Psoas muscle (tissue), 8 donors: ENCODE results near the gene KSR1. TPM values are rescaled to one million over a fixed set of nuclear protein-coding genes. Genes with fewer than 3 reads are reported as not detected.
A peak's percentile ranks its signal among the peaks of the same experiment; 100 is the strongest.

Experiments used
- ATAC-seq, 4 donors: fragments of 200-7000 bp; cut with Tn5 transposase; one replicate each; pipeline ENCODE4 v1.9.1; 2020; ENCODE audit warnings: moderate library complexity in 3 of 4, mild to moderate bottlenecking in 2 of 4
- DNase-seq, 2 donors: peaks; one replicate each; pipeline ENCODE4 v3.0.0-alpha.2; 2020
- H3K27ac ChIP-seq: fragments of 200-600 bp; one replicate; pipeline ENCODE4 v1.8.0; 2022
- H3K27me3 ChIP-seq, 3 donors: fragments of 200-600 bp in 1 of 3; one replicate each; pipeline versions ENCODE4 v1.6.1 to v1.8.0; 2013 to 2022; ENCODE audit warnings: low read length in 2 of 3, mild to moderate bottlenecking in 2 of 3, moderate library complexity in 1 of 3; ENCODE audit not compliant: insufficient read depth in 3 of 3
- H3K36me3 ChIP-seq, 2 donors: fragments of 200-600 bp in 1 of 2; one replicate each; pipeline versions ENCODE4 v1.6.1 to v1.8.0; 2013 to 2022; ENCODE audit warnings: low read depth in 1 of 2, mild to moderate bottlenecking in 1 of 2, moderate library complexity in 1 of 2; ENCODE audit not compliant: insufficient read depth in 1 of 2
- H3K4me1 ChIP-seq: fragments of 200-600 bp; one replicate; pipeline ENCODE4 v1.8.0; 2022
- H3K4me3 ChIP-seq: fragments of 200-600 bp; one replicate; pipeline ENCODE4 v1.8.0; 2022; ENCODE audit warnings: mild to moderate bottlenecking
- H3K9me3 ChIP-seq: fragments of 200-600 bp; one replicate; pipeline ENCODE4 v1.8.0; 2022
- WGBS, 3 donors: extraction: QIAGEN DNeasy Blood & Tissue Kit; methylation state at CpG; one replicate each; pipeline versions ENCODE4 v1.1.6 to v1.1.7; 2013; 5-methylcytosine and 5-hydroxymethylcytosine counted together
- intact Hi-C, 2 donors: fragments of 100-400 bp; cut with DNase I; formaldehyde crosslinking; loops; one replicate each; pipeline versions ENCODE4 v1.11.0 to v1.14.2; 2022
- polyA plus RNA-seq, 3 donors: library from polyadenylated mRNA; stranded (reverse); fragments of 200-250 nt; gene quantifications; one replicate each; pipeline ENCODE4 v1.2.3, GENCODE V29; 2013
- total RNA-seq, 4 donors: library from RNA; stranded (reverse); fragmentation: NEBNext Ultra II Directional in 2 of 4; extraction: Animal tissue kit (Norgen Biotek cat#: 25700) in 2 of 4; gene quantifications; one replicate each; pipeline versions ENCODE4 v1.2.1 to v1.2.4, GENCODE V29; 2021 to 2023
- TF ChIP-seq, protein P1 (sequence below): fragments of 200-600 bp; IDR thresholded peaks from one replicate; pipeline ENCODE4 v1.8.0; 2022; ENCODE audit warnings: antibody characterized with exemption
- donor health status: healthy with polysubstance abuse.
- donor health status: DM: no; HTN: no; CAD: no; lungs with moderate emphysema.
- donor health status: Bipolar disorder and iron deficiency.
- donor health status: healthy.
- donor health status: DM: yes; HTN: yes; CAD: no.
- donor health status: DM: no; HTN: no; CAD: no.
- donor health status: DM: no; HTN: no; CAD: no.
- donor health status: DM: yes; HTN: yes; CAD: no.

KSR1 gene
- total and polyA plus RNA-seq, 7 donors: 7.8 to 93.0 (median 46.5) TPM

DNA sequence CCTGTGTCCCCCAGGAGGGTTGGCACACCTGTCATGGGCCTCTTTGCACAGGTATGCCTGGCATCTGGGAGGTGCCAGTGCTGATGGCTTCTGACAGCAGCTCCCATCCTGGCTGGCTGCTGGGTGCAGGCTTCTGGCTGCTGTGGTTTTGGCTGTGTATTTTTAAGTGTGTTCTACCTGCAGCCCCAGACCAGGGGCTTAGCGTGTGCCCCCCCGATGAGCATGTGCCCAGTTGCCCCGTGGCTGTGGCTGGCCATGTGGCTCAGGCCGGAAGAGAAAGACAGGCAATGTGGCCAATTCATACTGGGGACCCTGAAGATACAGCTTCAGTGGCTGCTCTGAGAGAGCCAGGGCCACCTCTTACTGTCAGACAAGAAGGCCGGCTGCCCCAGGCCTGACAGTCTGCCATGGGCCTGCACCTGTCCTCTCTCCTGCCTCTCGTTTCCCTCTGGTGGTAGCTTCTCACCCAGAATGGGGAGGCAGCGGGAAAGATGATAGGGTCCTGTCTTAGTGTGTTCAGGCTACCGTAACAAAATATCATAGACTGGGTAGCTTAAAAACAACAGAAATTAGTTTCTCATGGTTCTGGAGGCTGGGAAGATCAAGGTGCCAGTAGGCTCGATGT is 137.1 kb downstream of the KSR1 start:
- WGBS, 3 donors: 44 to 67% (median 51%) methylated on average over 9 of the region's 9 CpGs
- H3K4me1 ChIP-seq: peaks cover 35% of the 10 kb centered on the region
- intact Hi-C loops: no loop called here
- TF ChIP-seq, protein P1, sequence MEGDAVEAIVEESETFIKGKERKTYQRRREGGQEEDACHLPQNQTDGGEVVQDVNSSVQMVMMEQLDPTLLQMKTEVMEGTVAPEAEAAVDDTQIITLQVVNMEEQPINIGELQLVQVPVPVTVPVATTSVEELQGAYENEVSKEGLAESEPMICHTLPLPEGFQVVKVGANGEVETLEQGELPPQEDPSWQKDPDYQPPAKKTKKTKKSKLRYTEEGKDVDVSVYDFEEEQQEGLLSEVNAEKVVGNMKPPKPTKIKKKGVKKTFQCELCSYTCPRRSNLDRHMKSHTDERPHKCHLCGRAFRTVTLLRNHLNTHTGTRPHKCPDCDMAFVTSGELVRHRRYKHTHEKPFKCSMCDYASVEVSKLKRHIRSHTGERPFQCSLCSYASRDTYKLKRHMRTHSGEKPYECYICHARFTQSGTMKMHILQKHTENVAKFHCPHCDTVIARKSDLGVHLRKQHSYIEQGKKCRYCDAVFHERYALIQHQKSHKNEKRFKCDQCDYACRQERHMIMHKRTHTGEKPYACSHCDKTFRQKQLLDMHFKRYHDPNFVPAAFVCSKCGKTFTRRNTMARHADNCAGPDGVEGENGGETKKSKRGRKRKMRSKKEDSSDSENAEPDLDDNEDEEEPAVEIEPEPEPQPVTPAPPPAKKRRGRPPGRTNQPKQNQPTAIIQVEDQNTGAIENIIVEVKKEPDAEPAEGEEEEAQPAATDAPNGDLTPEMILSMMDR: peak; percentile 43
- no peak for DNase-seq
- H3K9me3 ChIP-seq: no peaks in the 10 kb centered on the region
- H3K36me3 ChIP-seq: peaks cover 0 to 100% of the 10 kb centered on the region in 2 donors
- peak overlapping the region; percentile 78 for H3K27ac ChIP-seq
- ATAC-seq: peak; percentile 44 to 76 (median 62)
- no peaks in the 10 kb centered on the region for H3K27me3 ChIP-seq
- H3K4me3 ChIP-seq: no peak overlapping the region

GRCh38 chr17:27593857-27594255 is 137.6 kb downstream of the KSR1 start:
- peaks cover 35% of the 10 kb centered on the region for H3K4me1 ChIP-seq
- WGBS, 3 donors: 42 to 75% (median 43%) methylated on average over 3 of the region's 3 CpGs
- H3K4me3 ChIP-seq: no peak overlapping the region
- TF ChIP-seq, protein P1: no peak
- H3K36me3 ChIP-seq: peaks cover 0 to 100% of the 10 kb centered on the region in 2 donors
- intact Hi-C loops: no loop called here
- DNase-seq (no peak), ATAC-seq (peak; percentile 46 to 87 (median 71))
- no peaks in the 10 kb centered on the region for H3K9me3 ChIP-seq
- no peaks in the 10 kb centered on the region for H3K27me3 ChIP-seq
- H3K27ac ChIP-seq: peak overlapping the region; percentile 78

- Histone ChIP-seq H3K4me1 (peaks cover 35% of the 10 kb centered on the region), H3K9me3 (no peaks in the 10 kb centered on the region), H3K36me3 (peaks cover 0 to 93% of the 10 kb centered on the region in 2 donors), H3K27me3 (no peaks in the 10 kb centered on the region), H3K4me3 (no peak overlapping the region), H3K27ac (peak overlapping the region; percentile 27)
- ATAC-seq (no peak), DNase-seq (no peak)
- intact Hi-C loops: no loop called here
- 96 to 100% (median 96%) methylated on average over 2 of the region's 2 CpGs for WGBS, 3 donors
- TF ChIP-seq, protein P1: no peak
Measured at GRCh38 chr17:27595208-27595607, 139.0 kb downstream of the KSR1 start.

DNA sequence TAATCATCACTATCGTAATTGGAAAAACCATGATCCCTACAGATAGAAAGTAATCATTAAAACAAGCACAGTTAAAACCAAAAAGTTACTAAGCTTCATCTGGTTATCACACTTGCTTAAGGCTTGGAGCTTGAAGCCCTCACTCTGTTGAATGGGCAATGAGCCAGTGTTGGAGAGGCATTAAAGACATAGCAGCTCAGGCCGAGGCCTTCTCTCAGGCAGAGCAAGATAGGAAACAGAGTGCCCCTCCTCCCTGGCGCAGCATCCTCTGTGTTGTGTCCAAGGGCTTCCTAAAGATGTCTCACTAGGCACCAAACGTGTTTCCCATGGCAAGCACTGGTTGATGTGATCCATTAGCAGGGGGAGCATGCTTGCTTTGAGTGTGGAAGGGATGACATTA is 139.8 kb downstream of the KSR1 start:
- H3K9me3 ChIP-seq: no peaks in the 10 kb centered on the region
- peak overlapping the region; percentile 9 for H3K27ac ChIP-seq
- intact Hi-C loops: no loop called here
- H3K36me3 ChIP-seq: peaks cover 0 to 93% of the 10 kb centered on the region in 2 donors
- H3K27me3 ChIP-seq: no peaks in the 10 kb centered on the region
- H3K4me1 ChIP-seq: peaks cover 31% of the 10 kb centered on the region
- 52 to 60% (median 60%) methylated on average over 4 of the region's 4 CpGs for WGBS, 3 donors
- H3K4me3 ChIP-seq: no peak overlapping the region
- TF ChIP-seq, protein P1: no peak
- DNase-seq (no peak), ATAC-seq (no peak)
